Measurements from ENCODE around the gene FAM53C. TPM values are rescaled to one million over a fixed set of nuclear protein-coding genes. Genes with fewer than 3 reads are reported as not detected.
"Not testable (repeated sequence)": the region's sequence is repeated elsewhere in the genome, so short reads cannot be mapped to it uniquely, and the experiment has no call there.

Gene FAM53C
- 12.9 and 16.6 TPM in 2 replicates for total RNA-seq (2014; rRNA removed; shearing (Covaris generic); ENCODE audit: low replicate concordance)

- in situ Hi-C loops (cut with HindIII; ENCODE audit: low pct_unique_long_range_greater_than_20kb, low sequenced_read_pairs): no loop called here
- DNase-seq (ENCODE audit: low read depth): peak; percentile 93
These were observed at the start of gene FAM53C for GRCh38 chr5:138337685-138338410. Gene FAM53C (plus strand): TSS chr5:138338266. CDS start chr5:138341336, 3,070 bp downstream.

GRCh38 chr5:138289296-138289695 is 48.8 kb upstream of the FAM53C start:
- in situ Hi-C loops (cut with HindIII; ENCODE audit: low pct_unique_long_range_greater_than_20kb, low sequenced_read_pairs): no loop called here
- DNase-seq (ENCODE audit: low read depth): no peak

- no peak for DNase-seq (ENCODE audit: low read depth)
- in situ Hi-C loops (cut with HindIII; ENCODE audit: low pct_unique_long_range_greater_than_20kb, low sequenced_read_pairs): no loop called here
These were observed 34.7 kb upstream of the FAM53C start for GRCh38 chr5:138303372-138303771.

- in situ Hi-C loops (cut with HindIII; ENCODE audit: low pct_unique_long_range_greater_than_20kb, low sequenced_read_pairs): no loop called here
- DNase-seq (ENCODE audit: low read depth): no peak
These were observed 32.3 kb upstream of the FAM53C start for GRCh38 chr5:138305797-138306196.

GRCh38 chr5:138315751-138316278 is 22.3 kb upstream of the FAM53C start:
- no peak for DNase-seq (ENCODE audit: low read depth)
- in situ Hi-C loops (cut with HindIII; ENCODE audit: low pct_unique_long_range_greater_than_20kb, low sequenced_read_pairs): no loop called here

GRCh38 chr5:138316355-138316754 is 21.7 kb upstream of the FAM53C start:
- no peak for DNase-seq (ENCODE audit: low read depth)
- in situ Hi-C loops (cut with HindIII; ENCODE audit: low pct_unique_long_range_greater_than_20kb, low sequenced_read_pairs): no loop called here

GRCh38 chr5:138318211-138318610 is 19.9 kb upstream of the FAM53C start:
- in situ Hi-C loops (cut with HindIII; ENCODE audit: low pct_unique_long_range_greater_than_20kb, low sequenced_read_pairs); DNase-seq (ENCODE audit: low read depth): not testable (repeated sequence)

GRCh38 chr5:138330813-138331448 is 7.1 kb upstream of the FAM53C start:
- no peak for DNase-seq (ENCODE audit: low read depth)
- in situ Hi-C loops (cut with HindIII; ENCODE audit: low pct_unique_long_range_greater_than_20kb, low sequenced_read_pairs): no loop called here

- peak; percentile 98 for DNase-seq (ENCODE audit: low read depth)
- in situ Hi-C loops (cut with HindIII; ENCODE audit: low pct_unique_long_range_greater_than_20kb, low sequenced_read_pairs): no loop called here
These were observed 6.4 kb upstream of the FAM53C start, which contains the start of gene CDC25C for GRCh38 chr5:138331449-138332368. Gene CDC25C (minus strand): TSS chr5:138331804. CDS start chr5:138331180, 624 bp downstream.

- in situ Hi-C loops (cut with HindIII; ENCODE audit: low pct_unique_long_range_greater_than_20kb, low sequenced_read_pairs): no loop called here
- peak; percentile 19 for DNase-seq (ENCODE audit: low read depth)
These were observed 3.1 kb upstream of the FAM53C start for GRCh38 chr5:138334867-138335447.

- peak; percentile 89 for DNase-seq (ENCODE audit: low read depth)
- in situ Hi-C loops (cut with HindIII; ENCODE audit: low pct_unique_long_range_greater_than_20kb, low sequenced_read_pairs): no loop called here
These were observed 948 bp upstream of the FAM53C start for GRCh38 chr5:138336952-138337684.

GRCh38 chr5:138338411-138339090 is 485 bp downstream of the FAM53C start:
- in situ Hi-C loops (cut with HindIII; ENCODE audit: low pct_unique_long_range_greater_than_20kb, low sequenced_read_pairs): no loop called here
- DNase-seq (ENCODE audit: low read depth): no peak

GRCh38 chr5:138339091-138339456 is 1.0 kb downstream of the FAM53C start:
- DNase-seq (ENCODE audit: low read depth): no peak
- in situ Hi-C loops (cut with HindIII; ENCODE audit: low pct_unique_long_range_greater_than_20kb, low sequenced_read_pairs): no loop called here

GRCh38 chr5:138339464-138339863 is 1.4 kb downstream of the FAM53C start:
- in situ Hi-C loops (cut with HindIII; ENCODE audit: low pct_unique_long_range_greater_than_20kb, low sequenced_read_pairs): no loop called here
- DNase-seq (ENCODE audit: low read depth): no peak

GRCh38 chr5:138340008-138340407 is 1.9 kb downstream of the FAM53C start:
- no peak for DNase-seq (ENCODE audit: low read depth)
- in situ Hi-C loops (cut with HindIII; ENCODE audit: low pct_unique_long_range_greater_than_20kb, low sequenced_read_pairs): no loop called here

- no peak for DNase-seq (ENCODE audit: low read depth)
- in situ Hi-C loops (cut with HindIII; ENCODE audit: low pct_unique_long_range_greater_than_20kb, low sequenced_read_pairs): no loop called here
These were observed 7.0 kb downstream of the FAM53C start for GRCh38 chr5:138344887-138345622.

Data from Caki2 (cell line).